Sigmoid colon (tissue), 7 donors: ENCODE measurements around the gene CCDC192. TPM values are rescaled to one million over a fixed set of nuclear protein-coding genes. Genes with fewer than 3 reads are reported as not detected.
"Not testable (repeated sequence)": the region's sequence is repeated elsewhere in the genome, so short reads cannot be mapped to it uniquely, and the experiment has no call there.

Source experiments
- DNase-seq: peaks from one replicate; pipeline ENCODE4 v3.0.0-alpha.2; 2019
- H3K27ac ChIP-seq, 4 donors: fragments of 200-600 bp; sonication (generic); one replicate each; pipeline ENCODE4 v1.5.1; 2016 to 2019; ENCODE audit warnings: mild to moderate bottlenecking in 1 of 4
- H3K27me3 ChIP-seq, 3 donors: fragments of 200-600 bp; sonication (generic); one replicate each; pipeline ENCODE4 v1.5.1; 2019; ENCODE audit warnings: mild to moderate bottlenecking in 1 of 3
- H3K36me3 ChIP-seq, 4 donors: fragments of 200-600 bp; sonication (generic); one replicate each; pipeline ENCODE4 v1.5.1; 2016 to 2019
- H3K4me1 ChIP-seq, 4 donors: fragments of 200-600 bp; sonication (generic); one replicate each; pipeline ENCODE4 v1.5.1; 2017 to 2019
- H3K4me3 ChIP-seq, 4 donors: fragments of 200-600 bp; sonication (generic); one replicate each; pipeline ENCODE4 v1.5.1; 2017 to 2019; ENCODE audit warnings: mild to moderate bottlenecking in 2 of 4, moderate library complexity in 1 of 4
- H3K9me3 ChIP-seq, 4 donors: fragments of 200-600 bp in 3 of 4; sonication (generic) in 3 of 4; one replicate each; pipeline versions ENCODE4 v1.5.1 to v1.6.1; 2013 to 2019
- CTCF ChIP-seq, 4 experiments: fragments of 450-650 bp in 3 of 4; fragments of 200-600 bp in 1 of 4; IDR thresholded peaks; one replicate each; pipeline ENCODE4 v1.5.1; 2016 to 2019; ENCODE audit warnings: antibody characterized with exemption in 4 of 4, mild to moderate bottlenecking in 3 of 4, moderate library complexity in 2 of 4
- EP300 ChIP-seq, 4 donors: sonication (generic); formaldehyde crosslinking; IDR thresholded peaks; one replicate each; pipeline ENCODE4 v1.6.1; 2017; ENCODE audit warnings: antibody characterized with exemption in 4 of 4
- POLR2A ChIP-seq, 2 donors: fragments of 450-650 bp; IDR thresholded peaks; one replicate each; pipeline ENCODE4 v1.6.1; 2016; ENCODE audit warnings: antibody characterized with exemption in 2 of 2, mild to moderate bottlenecking in 2 of 2, moderate library complexity in 2 of 2
- POLR2AphosphoS5 ChIP-seq, 4 donors: sonication (generic); formaldehyde crosslinking; IDR thresholded peaks; one replicate each; pipeline ENCODE4 v1.6.1; 2017; ENCODE audit warnings: antibody characterized with exemption in 4 of 4
- WGBS, 2 donors: extraction: QIAGEN DNeasy Blood & Tissue Kit; methylation state at CpG; one replicate each; pipeline ENCODE4 v1.1.7; 2013; 5-methylcytosine and 5-hydroxymethylcytosine counted together
- intact Hi-C: fragments of 100-400 bp; cut with DNase I; formaldehyde crosslinking; loops from one replicate; pipeline ENCODE4 v1.15.1; 2023
- polyA plus RNA-seq, 3 donors: library from polyadenylated mRNA; stranded (reverse); fragments of 200-250 nt; gene quantifications; one replicate each; pipeline ENCODE4 v1.2.3, GENCODE V29; 2013
- total RNA-seq, 4 donors: library from RNA; depleted of rRNA; stranded (reverse); fragments of >200 nt; gene quantifications; one replicate each; pipeline ENCODE4 v1.1.0, GENCODE V29; 2016
- donor health status: healthy with polysubstance abuse.
- donor health status: Bipolar disorder and iron deficiency.
- donor health status: healthy.

CCDC192 gene
- total and polyA plus RNA-seq, 7 donors, result 0.36 to 2.4 TPM; not detected in 5

- DNase-seq, result no peak
- Histone ChIP-seq H3K4me3 (no peak overlapping the region), H3K27ac (no peak overlapping the region), H3K36me3 (no peaks in the 10 kb centered on the region), H3K27me3 (no peaks in the 10 kb centered on the region), H3K9me3 (no peaks in the 10 kb centered on the region), H3K4me1 (no peaks in the 10 kb centered on the region)
- intact Hi-C loops, result no loop called here
- TF ChIP-seq EP300 (IDR thresholded peaks at IDR 0.05) (no peak), CTCF (IDR thresholded peaks at IDR 0.05) (no peak), POLR2AphosphoS5 (IDR thresholded peaks at IDR 0.05) (no peak), POLR2A (IDR thresholded peaks at IDR 0.05) (no peak)
Observed at GRCh38 chr5:127777957-127778356, 74.8 kb downstream of the CCDC192 start.

GRCh38 chr5:127782450-127782849, 79.3 kb downstream of the CCDC192 start:
- H3K36me3 ChIP-seq, H3K27me3 ChIP-seq, H3K27ac ChIP-seq, H3K4me3 ChIP-seq, H3K9me3 ChIP-seq, DNase-seq, H3K4me1 ChIP-seq, intact Hi-C loops: not testable (repeated sequence)
- 92 to 98% methylated on average over 2 of the region's 2 CpGs for WGBS, 2 donors

GRCh38 chr5:127785098-127785927, 82.1 kb downstream of the CCDC192 start:
- Histone ChIP-seq H3K9me3 (no peaks in the 10 kb centered on the region), H3K4me3 (no peak overlapping the region), H3K36me3 (no peaks in the 10 kb centered on the region), H3K27me3 (no peaks in the 10 kb centered on the region), H3K4me1 (no peaks in the 10 kb centered on the region), H3K27ac (no peak overlapping the region)
- DNase-seq, result no peak
- intact Hi-C loops, result no loop called here
- WGBS, 2 donors, result 64 to 74% methylated on average over 6 of the region's 6 CpGs
- TF ChIP-seq POLR2A (IDR thresholded peaks at IDR 0.05) (no peak), EP300 (IDR thresholded peaks at IDR 0.05) (no peak), POLR2AphosphoS5 (IDR thresholded peaks at IDR 0.05) (no peak), CTCF (IDR thresholded peaks at IDR 0.05) (no peak)

- TF ChIP-seq POLR2A (IDR thresholded peaks at IDR 0.05) (no peak), CTCF (IDR thresholded peaks at IDR 0.05) (no peak), EP300 (IDR thresholded peaks at IDR 0.05) (no peak), POLR2AphosphoS5 (IDR thresholded peaks at IDR 0.05) (no peak)
- Histone ChIP-seq H3K4me1 (no peaks in the 10 kb centered on the region), H3K27me3 (no peaks in the 10 kb centered on the region), H3K27ac (no peak overlapping the region), H3K9me3 (peaks cover 0 to 5% (median 0%) of the 10 kb centered on the region in 4 donors), H3K36me3 (no peaks in the 10 kb centered on the region), H3K4me3 (no peak overlapping the region)
- intact Hi-C loops, result no loop called here
- no peak for DNase-seq
- 98% methylated on average over 1 of the region's 1 CpG for WGBS, 2 donors
Observed at GRCh38 chr5:127791439-127791838, 88.2 kb downstream of the CCDC192 start.

- H3K9me3 ChIP-seq, H3K27me3 ChIP-seq, DNase-seq, H3K36me3 ChIP-seq, H3K4me1 ChIP-seq, intact Hi-C loops, H3K4me3 ChIP-seq, H3K27ac ChIP-seq: not testable (repeated sequence)
- 94 to 95% methylated on average over 2 of the region's 2 CpGs for WGBS, 2 donors
Observed at GRCh38 chr5:127791908-127792307, 88.7 kb downstream of the CCDC192 start.

GRCh38 chr5:127793052-127793451, 89.9 kb downstream of the CCDC192 start:
- intact Hi-C loops, result no loop called here
- Histone ChIP-seq H3K36me3 (no peaks in the 10 kb centered on the region), H3K9me3 (peaks cover 0 to 5% (median 0%) of the 10 kb centered on the region in 4 donors), H3K27ac (no peak overlapping the region), H3K4me1 (no peaks in the 10 kb centered on the region), H3K27me3 (no peaks in the 10 kb centered on the region), H3K4me3 (no peak overlapping the region)
- TF ChIP-seq POLR2AphosphoS5 (IDR thresholded peaks at IDR 0.05) (no peak), EP300 (IDR thresholded peaks at IDR 0.05) (no peak), POLR2A (IDR thresholded peaks at IDR 0.05) (no peak), CTCF (IDR thresholded peaks at IDR 0.05) (no peak)
- DNase-seq, result no peak
